Measurements from ENCODE around the gene DRC7.
"Not testable (repeated sequence)": the region's sequence is repeated elsewhere in the genome, so short reads cannot be mapped to it uniquely, and the experiment has no call there.

DRC7 gene

DNA sequence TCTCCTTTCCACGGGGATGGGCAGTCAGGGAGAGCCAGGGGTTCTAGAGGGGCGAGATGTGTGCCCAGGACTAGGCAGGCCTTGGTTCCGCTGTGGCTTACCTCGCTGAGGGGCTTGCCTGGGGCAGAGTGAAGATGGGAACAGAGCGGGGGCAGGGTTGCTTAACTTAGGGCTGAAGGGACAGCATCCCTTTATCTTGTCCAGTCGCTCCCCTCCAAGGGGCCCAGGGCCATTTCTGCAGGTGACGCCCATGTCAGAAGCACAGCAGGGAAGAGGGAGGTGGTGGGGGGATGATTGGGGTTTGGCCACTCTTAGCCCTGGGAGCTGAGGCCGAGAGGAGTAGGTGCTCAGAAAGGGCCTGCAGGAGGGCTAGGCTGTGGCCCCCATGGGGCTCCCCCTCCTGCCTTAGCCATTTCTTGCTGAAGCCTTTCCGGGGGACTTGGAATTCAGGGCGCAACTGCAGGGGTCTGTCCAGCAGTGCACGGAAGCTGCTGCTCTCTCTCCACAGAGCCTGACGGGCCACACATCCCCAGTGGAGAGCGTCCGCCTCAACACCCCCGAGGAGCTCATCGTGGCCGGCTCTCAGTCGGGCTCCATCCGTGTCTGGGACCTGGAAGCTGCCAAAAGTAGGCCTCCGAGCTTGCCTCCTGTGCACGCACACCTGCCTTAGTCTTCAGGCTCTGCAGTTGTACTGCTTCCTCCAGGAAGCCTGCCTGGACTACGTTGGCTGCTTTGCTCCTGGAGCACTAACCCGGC, 49.5 kb downstream of the DRC7 start:
- H3K4me3 ChIP-seq (ENCODE audit: low read length in 2 of 2): no peak overlapping the region
- no peak overlapping the region for H3K9ac ChIP-seq (ENCODE audit: low read depth in 1 of 2, low read length in 2 of 2)
- H3K27me3 ChIP-seq (ENCODE audit: control insufficient read depth in 2 of 2, insufficient read depth in 2 of 2, low read length in 2 of 2): no peaks in the 10 kb centered on the region
- peaks cover 0 to 5% of the 10 kb centered on the region in 2 donors for H3K4me1 ChIP-seq (ENCODE audit: control insufficient read depth in 2 of 2, insufficient read depth in 2 of 2, low read length in 2 of 2)
- H3K36me3 ChIP-seq (ENCODE audit: control insufficient read depth in 2 of 2, insufficient read depth in 2 of 2, low read length in 2 of 2): peaks cover 4 to 8% of the 10 kb centered on the region in 2 donors
- no peak overlapping the region for H3K27ac ChIP-seq (ENCODE audit: low read depth in 2 of 2, low read length in 2 of 2)
- no peaks in the 10 kb centered on the region for H3K9me3 ChIP-seq (ENCODE audit: control insufficient read depth in 2 of 2, low read length in 2 of 2)

DNA sequence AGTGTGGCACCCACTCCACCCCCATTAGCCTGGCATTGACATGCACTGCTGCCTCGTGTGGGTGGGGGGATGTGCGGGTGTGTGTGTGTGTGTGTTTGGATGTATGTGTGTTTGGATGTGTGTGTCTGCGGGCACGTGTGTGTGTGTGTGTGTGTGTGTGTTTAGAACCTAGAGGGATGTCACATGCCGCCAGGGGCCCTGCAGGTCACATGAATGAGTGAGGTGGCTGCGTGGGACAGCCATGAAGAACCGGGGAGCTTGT, 50.0 kb downstream of the DRC7 start:
- Histone ChIP-seq H3K27ac (ENCODE audit: low read depth in 2 of 2, low read length in 2 of 2) (no peak overlapping the region), H3K27me3 (ENCODE audit: control insufficient read depth in 2 of 2, insufficient read depth in 2 of 2, low read length in 2 of 2) (no peaks in the 10 kb centered on the region), H3K4me1 (ENCODE audit: control insufficient read depth in 2 of 2, insufficient read depth in 2 of 2, low read length in 2 of 2) (peaks cover 0 to 5% of the 10 kb centered on the region in 2 donors), H3K9ac (ENCODE audit: low read depth in 1 of 2, low read length in 2 of 2) (no peak overlapping the region), H3K4me3 (ENCODE audit: low read length in 2 of 2) (no peak overlapping the region), H3K9me3 (ENCODE audit: control insufficient read depth in 2 of 2, low read length in 2 of 2) (no peaks in the 10 kb centered on the region), H3K36me3 (ENCODE audit: control insufficient read depth in 2 of 2, insufficient read depth in 2 of 2, low read length in 2 of 2) (peaks cover 4 to 8% of the 10 kb centered on the region in 2 donors)

GRCh38 chr16:57745768-57746167, 51.2 kb downstream of the DRC7 start:
- Histone ChIP-seq H3K9me3 (ENCODE audit: control insufficient read depth in 2 of 2, low read length in 2 of 2) (no peaks in the 10 kb centered on the region), H3K4me3 (ENCODE audit: low read length in 2 of 2) (no peak overlapping the region), H3K9ac (ENCODE audit: low read depth in 1 of 2, low read length in 2 of 2) (no peak overlapping the region), H3K36me3 (ENCODE audit: control insufficient read depth in 2 of 2, insufficient read depth in 2 of 2, low read length in 2 of 2) (peaks cover 4 to 10% of the 10 kb centered on the region in 2 donors), H3K27ac (ENCODE audit: low read depth in 2 of 2, low read length in 2 of 2) (no peak overlapping the region), H3K27me3 (ENCODE audit: control insufficient read depth in 2 of 2, insufficient read depth in 2 of 2, low read length in 2 of 2) (no peaks in the 10 kb centered on the region), H3K4me1 (ENCODE audit: control insufficient read depth in 2 of 2, insufficient read depth in 2 of 2, low read length in 2 of 2) (peaks cover 0 to 5% of the 10 kb centered on the region in 2 donors)

GRCh38 chr16:57746316-57746715, 51.7 kb downstream of the DRC7 start:
- H3K9me3 ChIP-seq (ENCODE audit: control insufficient read depth in 2 of 2, low read length in 2 of 2); H3K27me3 ChIP-seq (ENCODE audit: control insufficient read depth in 2 of 2, insufficient read depth in 2 of 2, low read length in 2 of 2); H3K27ac ChIP-seq (ENCODE audit: low read depth in 2 of 2, low read length in 2 of 2); H3K4me3 ChIP-seq (ENCODE audit: low read length in 2 of 2); H3K9ac ChIP-seq (ENCODE audit: low read depth in 1 of 2, low read length in 2 of 2); H3K4me1 ChIP-seq (ENCODE audit: control insufficient read depth in 2 of 2, insufficient read depth in 2 of 2, low read length in 2 of 2): not testable (repeated sequence)
- peaks cover 4 to 10% of the 10 kb centered on the region in 2 donors for H3K36me3 ChIP-seq (ENCODE audit: control insufficient read depth in 2 of 2, insufficient read depth in 2 of 2, low read length in 2 of 2)

DNA sequence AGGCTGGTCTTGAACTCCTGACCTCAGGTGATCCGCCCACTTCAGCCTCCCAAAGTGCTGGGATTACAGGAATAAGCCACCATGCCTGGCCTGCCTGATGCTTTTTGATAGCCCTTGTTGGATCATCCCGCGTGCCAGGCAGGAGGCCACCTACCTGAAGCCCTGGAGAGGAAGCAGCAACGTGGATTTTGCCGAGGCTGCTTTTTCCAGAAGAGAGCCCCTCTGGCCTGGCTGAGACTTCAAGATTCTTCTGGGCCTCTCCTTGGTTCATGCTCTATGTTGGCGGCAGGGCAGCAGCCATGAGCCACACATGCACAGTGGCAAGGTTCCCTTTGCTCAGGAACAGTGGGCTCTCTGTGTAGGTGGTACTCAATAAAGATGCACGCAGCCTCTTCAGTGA, 52.5 kb downstream of the DRC7 start:
- no peak overlapping the region for H3K27ac ChIP-seq (ENCODE audit: low read depth in 2 of 2, low read length in 2 of 2)
- H3K27me3 ChIP-seq (ENCODE audit: control insufficient read depth in 2 of 2, insufficient read depth in 2 of 2, low read length in 2 of 2): no peaks in the 10 kb centered on the region
- H3K4me1 ChIP-seq (ENCODE audit: control insufficient read depth in 2 of 2, insufficient read depth in 2 of 2, low read length in 2 of 2): peaks cover 0 to 3% of the 10 kb centered on the region in 2 donors
- no peak overlapping the region for H3K4me3 ChIP-seq (ENCODE audit: low read length in 2 of 2)
- H3K9me3 ChIP-seq (ENCODE audit: control insufficient read depth in 2 of 2, low read length in 2 of 2): no peaks in the 10 kb centered on the region
- no peak overlapping the region for H3K9ac ChIP-seq (ENCODE audit: low read depth in 1 of 2, low read length in 2 of 2)
- peaks cover 4 to 10% of the 10 kb centered on the region in 2 donors for H3K36me3 ChIP-seq (ENCODE audit: control insufficient read depth in 2 of 2, insufficient read depth in 2 of 2, low read length in 2 of 2)

- Histone ChIP-seq H3K27me3 (ENCODE audit: control insufficient read depth in 2 of 2, insufficient read depth in 2 of 2, low read length in 2 of 2) (no peaks in the 10 kb centered on the region), H3K4me1 (ENCODE audit: control insufficient read depth in 2 of 2, insufficient read depth in 2 of 2, low read length in 2 of 2) (no peaks in the 10 kb centered on the region), H3K4me3 (ENCODE audit: low read length in 2 of 2) (no peak overlapping the region), H3K36me3 (ENCODE audit: control insufficient read depth in 2 of 2, insufficient read depth in 2 of 2, low read length in 2 of 2) (peaks cover 4 to 10% of the 10 kb centered on the region in 2 donors), H3K27ac (ENCODE audit: low read depth in 2 of 2, low read length in 2 of 2) (no peak overlapping the region), H3K9me3 (ENCODE audit: control insufficient read depth in 2 of 2, low read length in 2 of 2) (no peaks in the 10 kb centered on the region), H3K9ac (ENCODE audit: low read depth in 1 of 2, low read length in 2 of 2) (no peak overlapping the region)
Measured at GRCh38 chr16:57747496-57747895, 52.9 kb downstream of the DRC7 start.

DNA sequence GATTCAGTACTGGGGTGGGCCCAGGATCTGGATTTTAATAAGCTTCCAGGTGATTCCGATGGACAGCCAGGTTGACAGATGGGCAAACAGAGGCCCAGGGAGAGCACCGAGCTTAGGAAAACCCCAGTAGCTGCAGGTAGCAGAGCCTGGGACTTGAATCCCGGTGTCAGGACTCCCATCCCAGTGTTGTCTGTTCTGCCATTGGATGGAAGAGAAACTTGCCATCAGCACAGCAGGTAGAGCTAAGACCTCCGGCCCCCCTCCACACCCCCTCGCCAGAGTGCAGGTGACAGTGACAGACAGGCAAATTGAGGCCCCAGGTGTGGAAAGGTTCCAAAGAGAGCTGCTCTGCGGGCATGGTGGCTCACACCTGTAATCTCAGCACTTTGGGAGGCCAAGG, 53.4 kb downstream of the DRC7 start:
- H3K36me3 ChIP-seq (ENCODE audit: control insufficient read depth in 2 of 2, insufficient read depth in 2 of 2, low read length in 2 of 2): peaks cover 4 to 10% of the 10 kb centered on the region in 2 donors
- no peak overlapping the region for H3K27ac ChIP-seq (ENCODE audit: low read depth in 2 of 2, low read length in 2 of 2)
- H3K9ac ChIP-seq (ENCODE audit: low read depth in 1 of 2, low read length in 2 of 2): no peak overlapping the region
- H3K27me3 ChIP-seq (ENCODE audit: control insufficient read depth in 2 of 2, insufficient read depth in 2 of 2, low read length in 2 of 2): no peaks in the 10 kb centered on the region
- no peaks in the 10 kb centered on the region for H3K4me1 ChIP-seq (ENCODE audit: control insufficient read depth in 2 of 2, insufficient read depth in 2 of 2, low read length in 2 of 2)
- no peaks in the 10 kb centered on the region for H3K9me3 ChIP-seq (ENCODE audit: control insufficient read depth in 2 of 2, low read length in 2 of 2)
- no peak overlapping the region for H3K4me3 ChIP-seq (ENCODE audit: low read length in 2 of 2)

- Histone ChIP-seq H3K27me3 (ENCODE audit: control insufficient read depth in 2 of 2, insufficient read depth in 2 of 2, low read length in 2 of 2) (no peaks in the 10 kb centered on the region), H3K36me3 (ENCODE audit: control insufficient read depth in 2 of 2, insufficient read depth in 2 of 2, low read length in 2 of 2) (peaks cover 6 to 10% of the 10 kb centered on the region in 2 donors), H3K27ac (ENCODE audit: low read depth in 2 of 2, low read length in 2 of 2) (no peak overlapping the region), H3K9me3 (ENCODE audit: control insufficient read depth in 2 of 2, low read length in 2 of 2) (no peaks in the 10 kb centered on the region), H3K4me3 (ENCODE audit: low read length in 2 of 2) (no peak overlapping the region), H3K9ac (ENCODE audit: low read depth in 1 of 2, low read length in 2 of 2) (no peak overlapping the region), H3K4me1 (ENCODE audit: control insufficient read depth in 2 of 2, insufficient read depth in 2 of 2, low read length in 2 of 2) (no peaks in the 10 kb centered on the region)
Measured at GRCh38 chr16:57748596-57748995, 54.0 kb downstream of the DRC7 start.

GRCh38 chr16:57749101-57749692, 54.6 kb downstream of the DRC7 start:
- H3K9me3 ChIP-seq (ENCODE audit: control insufficient read depth in 2 of 2, low read length in 2 of 2): no peaks in the 10 kb centered on the region
- H3K4me1 ChIP-seq (ENCODE audit: control insufficient read depth in 2 of 2, insufficient read depth in 2 of 2, low read length in 2 of 2): no peaks in the 10 kb centered on the region
- H3K27me3 ChIP-seq (ENCODE audit: control insufficient read depth in 2 of 2, insufficient read depth in 2 of 2, low read length in 2 of 2): no peaks in the 10 kb centered on the region
- no peak overlapping the region for H3K9ac ChIP-seq (ENCODE audit: low read depth in 1 of 2, low read length in 2 of 2)
- no peak overlapping the region for H3K4me3 ChIP-seq (ENCODE audit: low read length in 2 of 2)
- H3K27ac ChIP-seq (ENCODE audit: low read depth in 2 of 2, low read length in 2 of 2): no peak overlapping the region
- H3K36me3 ChIP-seq (ENCODE audit: control insufficient read depth in 2 of 2, insufficient read depth in 2 of 2, low read length in 2 of 2): peaks cover 6 to 8% of the 10 kb centered on the region in 2 donors

DNA sequence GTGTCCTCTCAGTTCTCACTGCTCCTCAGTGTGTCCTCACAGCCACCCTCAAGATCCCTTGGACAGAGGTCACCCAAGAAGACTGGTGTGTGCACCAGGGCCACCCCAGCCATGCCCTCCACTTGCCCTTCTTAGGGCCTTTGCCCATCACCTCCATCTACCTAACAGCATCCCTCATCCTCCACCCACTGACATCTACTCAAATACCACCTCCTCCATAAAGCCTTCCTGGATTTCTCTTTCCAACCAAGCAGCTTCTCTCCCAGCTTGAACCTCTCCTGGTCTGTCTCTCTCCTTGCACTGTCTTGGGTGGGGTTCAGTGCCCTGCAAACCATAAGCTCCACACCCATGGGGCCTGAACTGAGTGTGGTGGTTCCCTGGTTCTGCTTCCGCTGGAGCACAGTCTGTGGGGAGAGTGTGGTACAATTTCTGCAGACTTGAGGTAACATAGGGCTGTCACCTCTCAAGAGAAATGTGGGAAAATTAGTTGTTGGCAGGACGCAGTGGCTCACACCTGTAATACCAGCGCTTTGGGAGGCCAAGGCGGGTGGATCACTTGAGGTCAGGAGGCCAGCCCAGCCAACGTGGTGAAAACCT, 55.3 kb downstream of the DRC7 start:
- no peak overlapping the region for H3K4me3 ChIP-seq (ENCODE audit: low read length in 2 of 2)
- H3K36me3 ChIP-seq (ENCODE audit: control insufficient read depth in 2 of 2, insufficient read depth in 2 of 2, low read length in 2 of 2): peaks cover 3 to 5% of the 10 kb centered on the region in 2 donors
- H3K27me3 ChIP-seq (ENCODE audit: control insufficient read depth in 2 of 2, insufficient read depth in 2 of 2, low read length in 2 of 2): no peaks in the 10 kb centered on the region
- no peaks in the 10 kb centered on the region for H3K9me3 ChIP-seq (ENCODE audit: control insufficient read depth in 2 of 2, low read length in 2 of 2)
- no peak overlapping the region for H3K27ac ChIP-seq (ENCODE audit: low read depth in 2 of 2, low read length in 2 of 2)
- no peak overlapping the region for H3K9ac ChIP-seq (ENCODE audit: low read depth in 1 of 2, low read length in 2 of 2)
- H3K4me1 ChIP-seq (ENCODE audit: control insufficient read depth in 2 of 2, insufficient read depth in 2 of 2, low read length in 2 of 2): no peaks in the 10 kb centered on the region
